ENCODE measurements around the gene CERS2.
A peak's percentile ranks its signal among the peaks of the same experiment; 100 is the strongest.
"Not testable (repeated sequence)": the region's sequence is repeated elsewhere in the genome, so short reads cannot be mapped to it uniquely, and the experiment has no call there.

CERS2 gene

GRCh38 chr1:150969626-150970025 lies 5.0 kb downstream of the CERS2 start:
- DNase-seq (ENCODE audit: low read depth) = no peak

GRCh38 chr1:150968491-150968890 lies 6.1 kb downstream of the CERS2 start:
- DNase-seq (ENCODE audit: low read depth) = no peak

GRCh38 chr1:150967936-150968335 lies 6.7 kb downstream of the CERS2 start:
- DNase-seq (ENCODE audit: low read depth) = no peak

- no peak for DNase-seq (ENCODE audit: low read depth)
Observed at GRCh38 chr1:150966011-150966410, 8.6 kb downstream of the CERS2 start.

DNA sequence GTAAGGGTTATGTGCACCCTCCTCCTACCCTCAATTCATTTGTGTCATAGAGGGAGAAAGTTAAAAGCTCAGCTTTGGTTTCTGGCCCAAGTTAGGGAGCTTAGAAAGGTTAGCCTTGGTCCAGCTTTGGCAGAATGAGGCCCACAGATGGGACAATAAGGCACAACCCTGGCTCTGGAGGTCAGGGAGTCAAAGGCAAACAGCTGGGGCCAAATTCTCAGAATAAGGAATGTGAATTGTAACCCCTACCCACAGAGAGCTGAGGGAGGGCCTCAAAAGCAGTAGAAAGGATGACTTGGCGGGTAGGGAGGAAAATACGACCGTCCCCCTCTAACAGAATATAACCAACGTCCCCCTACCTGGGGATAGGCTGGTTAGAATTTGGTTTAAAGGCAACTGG lies 9.0 kb downstream of the CERS2 start:
- no peak for DNase-seq (ENCODE audit: low read depth)

GRCh38 chr1:150964164-150964489 lies 10.5 kb downstream of the CERS2 start:
- no peak for DNase-seq (ENCODE audit: low read depth)

- DNase-seq (ENCODE audit: low read depth) = no peak
Observed at GRCh38 chr1:150963321-150964163, 11.1 kb downstream of the CERS2 start.

DNA sequence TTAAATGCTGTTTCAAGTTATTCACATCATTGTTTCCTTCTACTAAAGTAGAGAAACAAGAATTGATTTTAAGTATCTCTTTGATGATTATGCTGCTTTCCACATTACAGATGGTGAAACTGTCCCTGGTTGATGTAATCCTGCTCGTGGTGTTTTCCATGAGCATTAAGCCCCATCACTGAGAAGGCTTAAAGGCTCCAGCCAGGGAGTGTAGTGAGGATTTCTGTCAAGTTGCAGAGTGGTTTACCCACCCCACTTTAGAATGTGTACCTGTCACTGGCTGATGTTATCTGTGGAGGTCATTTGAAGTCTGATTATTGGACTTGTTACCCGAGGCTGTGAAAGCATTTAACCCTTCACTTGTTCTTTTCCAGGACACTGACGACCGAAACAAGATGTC lies 12.9 kb downstream of the CERS2 start:
- DNase-seq (ENCODE audit: low read depth) = no peak

DNA sequence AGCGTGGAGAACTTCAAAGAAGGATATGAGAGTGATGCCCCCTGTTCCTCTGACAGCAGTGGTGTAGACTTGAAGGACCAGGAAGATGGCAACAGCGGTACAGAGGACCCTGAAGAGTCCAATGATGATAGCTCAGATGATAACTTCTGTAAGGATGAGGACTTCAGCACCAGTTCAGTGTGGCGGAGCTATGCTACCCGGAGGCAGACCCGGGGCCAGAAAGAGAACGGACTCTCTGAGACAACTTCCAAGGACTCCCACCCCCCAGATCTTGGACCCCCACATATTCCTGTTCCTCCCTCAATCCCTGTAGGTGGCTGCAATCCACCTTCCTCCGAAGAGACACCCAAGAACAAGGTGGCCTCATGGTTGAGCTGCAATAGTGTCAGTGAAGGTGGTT lies 14.0 kb downstream of the CERS2 start:
- no peak for DNase-seq (ENCODE audit: low read depth)

DNA sequence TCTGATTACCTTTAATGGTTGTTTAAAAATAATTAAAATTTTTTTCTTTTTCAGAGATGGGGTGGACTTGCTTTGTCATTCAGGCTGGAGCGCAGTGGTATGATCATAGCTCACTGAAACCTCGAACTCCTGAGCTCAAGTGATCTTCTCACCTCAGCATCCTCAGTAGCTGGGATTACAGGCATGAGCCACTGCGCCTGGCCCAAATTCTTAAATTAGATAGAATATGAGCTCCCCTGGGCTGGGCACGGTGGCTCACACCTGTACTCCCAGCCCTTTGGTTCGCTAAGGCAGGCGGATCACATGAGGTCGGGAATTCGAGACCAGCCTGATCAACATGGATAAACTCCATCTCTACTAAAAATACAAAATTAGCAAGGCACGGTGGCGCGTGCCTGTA lies 17.0 kb downstream of the CERS2 start:
- no peak for DNase-seq (ENCODE audit: low read depth)

DNA sequence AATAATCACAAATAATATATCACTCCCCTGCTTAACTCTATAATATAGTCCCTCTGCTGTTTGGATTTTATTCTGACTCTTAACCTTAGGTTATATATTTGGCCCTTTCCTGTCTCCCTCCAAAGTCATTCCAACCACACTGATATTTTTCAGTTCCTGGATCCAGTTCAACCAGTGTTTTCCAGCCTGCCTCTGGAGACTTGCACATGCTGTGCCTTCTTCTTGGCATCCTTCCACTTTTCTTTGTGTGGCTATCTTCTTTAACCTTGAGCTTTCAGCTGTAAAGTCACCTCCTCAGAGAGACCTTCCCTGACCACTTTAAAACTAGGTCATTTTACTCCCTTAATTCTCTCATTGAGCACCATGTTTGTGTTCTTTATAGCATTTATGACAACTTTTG lies 19.4 kb downstream of the CERS2 start:
- no peak for DNase-seq (ENCODE audit: low read depth)

DNA sequence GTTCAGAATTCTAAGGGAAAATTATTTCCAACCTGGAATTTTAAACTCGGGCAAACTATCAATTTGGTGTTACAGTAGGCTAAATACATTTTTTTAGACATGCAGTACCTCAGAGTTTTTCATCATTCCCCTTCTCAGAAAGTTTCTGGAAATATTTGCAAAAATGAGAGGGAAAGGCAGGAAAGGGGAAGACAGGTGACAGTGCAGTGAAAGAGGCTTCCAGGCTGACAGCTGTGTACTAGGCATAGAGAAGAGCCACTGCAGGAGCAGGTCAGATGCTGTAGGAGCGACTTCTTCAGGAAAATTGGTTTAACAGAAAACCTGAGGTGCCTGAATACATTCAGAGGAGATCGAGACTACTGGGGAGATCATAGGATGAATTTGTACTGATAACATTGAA lies 19.9 kb downstream of the CERS2 start:
- no peak for DNase-seq (ENCODE audit: low read depth)

GRCh38 chr1:150944856-150945255 lies 29.8 kb downstream of the CERS2 start:
- no peak for DNase-seq (ENCODE audit: low read depth)

- no peak for DNase-seq (ENCODE audit: low read depth)
Observed at GRCh38 chr1:150931773-150932172, 42.9 kb downstream of the CERS2 start.

- not testable (repeated sequence) for DNase-seq (ENCODE audit: low read depth)
Observed at GRCh38 chr1:150928775-150929174, 45.9 kb downstream of the CERS2 start.

DNA sequence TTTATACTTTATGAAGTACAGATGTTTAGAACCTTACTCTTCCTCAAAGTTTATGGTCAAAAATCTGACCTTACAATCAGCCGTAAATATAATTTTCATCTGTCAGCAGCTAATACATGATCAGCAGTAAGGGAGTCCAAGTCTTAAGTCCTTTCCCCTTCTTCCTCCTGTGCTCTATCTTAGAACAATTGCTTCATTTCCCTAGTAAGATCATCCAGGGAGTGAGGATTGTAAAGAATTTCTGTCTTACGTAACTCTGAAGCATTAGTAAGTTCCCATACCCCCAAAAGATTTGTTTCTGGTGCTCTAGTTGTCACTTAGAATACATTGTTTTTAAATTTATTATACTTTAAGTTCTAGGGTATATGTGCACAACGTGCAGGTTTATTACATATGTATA lies 46.3 kb downstream of the CERS2 start:
- no peak for DNase-seq (ENCODE audit: low read depth)

- no peak for DNase-seq (ENCODE audit: low read depth)
Observed at GRCh38 chr1:150927624-150928023, 47.0 kb downstream of the CERS2 start.

- DNase-seq (ENCODE audit: low read depth) = peak; percentile 91
Observed at GRCh38 chr1:150926097-150926741, 48.4 kb downstream of the CERS2 start, which contains the start of gene SETDB1. Gene SETDB1 (plus strand): TSS chr1:150926363. CDS start chr1:150927715, 1,352 bp downstream.

- DNase-seq (ENCODE audit: low read depth) = no peak
Observed at GRCh38 chr1:150925080-150925479, 49.6 kb downstream of the CERS2 start.

DNA sequence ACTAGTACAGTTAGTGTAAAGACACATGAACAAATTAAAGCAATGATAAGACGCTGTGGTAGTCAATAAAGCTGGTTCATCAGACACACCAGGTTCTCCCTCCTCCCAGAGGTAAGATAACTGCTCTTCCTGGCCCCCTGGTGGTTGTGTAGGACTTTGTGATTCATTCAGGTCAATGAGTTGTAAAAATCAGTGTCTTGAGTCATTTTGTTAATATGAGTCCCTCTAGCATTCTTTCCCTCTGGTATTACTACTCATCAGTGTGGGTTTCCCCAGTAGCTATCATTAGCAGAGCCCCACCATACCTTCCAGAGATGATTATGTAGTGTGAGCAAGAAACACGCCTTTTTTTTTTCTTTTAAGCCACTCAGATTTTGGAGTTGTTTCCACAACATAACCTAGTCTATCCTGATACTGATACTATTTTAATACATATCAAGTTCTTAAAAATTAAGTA lies 52.1 kb downstream of the CERS2 start:
- DNase-seq (ENCODE audit: low read depth) = peak; percentile 78

- no peak for DNase-seq (ENCODE audit: low read depth)
Observed at GRCh38 chr1:150917387-150917786, 57.2 kb downstream of the CERS2 start.
